Heart right ventricle (tissue), 16 donors: ENCODE data around the gene FARP2. TPM values are rescaled to one million over a fixed set of nuclear protein-coding genes. Genes with fewer than 3 reads are reported as not detected.
"Not testable (repeated sequence)": the region's sequence is repeated elsewhere in the genome, so short reads cannot be mapped to it uniquely, and the experiment has no call there.

Experiments used
- ATAC-seq, 8 donors: fragments of 200-7000 bp; cut with Tn5 transposase; one replicate each; pipeline ENCODE4 v1.9.1; 2020; ENCODE audit warnings: mild to moderate bottlenecking in 8 of 8, moderate library complexity in 8 of 8, moderate number of reproducible peaks in 1 of 8
- DNase-seq, 2 donors: peaks; one replicate each; pipeline ENCODE4 v3.0.0-alpha.2; 2020
- H3K27ac ChIP-seq, 10 donors: fragments of 200-600 bp; sonication (generic) in 2 of 10; one replicate each; pipeline versions ENCODE4 v1.5.0 to v1.8.0; 2020 to 2022; ENCODE audit warnings: mild to moderate bottlenecking in 3 of 10
- H3K27me3 ChIP-seq, 7 donors: fragments of 200-600 bp; one replicate each; pipeline ENCODE4 v1.8.0; 2021 to 2022; ENCODE audit warnings: mild to moderate bottlenecking in 2 of 7
- H3K36me3 ChIP-seq, 9 donors: fragments of 200-600 bp; sonication (generic) in 1 of 9; one replicate each; pipeline versions ENCODE4 v1.5.0 to v1.8.0; 2020 to 2022; ENCODE audit warnings: mild to moderate bottlenecking in 2 of 9
- H3K4me1 ChIP-seq, 9 donors: fragments of 200-600 bp; sonication (generic) in 1 of 9; one replicate each; pipeline versions ENCODE4 v1.5.0 to v1.8.0; 2020 to 2022; ENCODE audit warnings: mild to moderate bottlenecking in 4 of 9
- H3K4me3 ChIP-seq, 10 donors: fragments of 200-600 bp; sonication (generic) in 2 of 10; one replicate each; pipeline versions ENCODE4 v1.5.0 to v1.8.0; 2020 to 2022; ENCODE audit warnings: mild to moderate bottlenecking in 7 of 10, moderate library complexity in 2 of 10
- H3K9me3 ChIP-seq, 11 donors: fragments of 200-600 bp in 10 of 11; sonication (generic) in 2 of 11; one replicate each; pipeline versions ENCODE4 v1.5.0 to v1.8.0; 2013 to 2022; ENCODE audit warnings: mild to moderate bottlenecking in 2 of 11, control low read depth in 1 of 11, moderate library complexity in 1 of 11
- CTCF ChIP-seq, 9 donors: fragments of 200-600 bp; sonication (generic) in 2 of 9; IDR thresholded peaks; one replicate each; pipeline versions ENCODE4 v1.5.0 to v1.8.0; 2021 to 2022; ENCODE audit warnings: antibody characterized with exemption in 9 of 9, mild to moderate bottlenecking in 5 of 9, moderate library complexity in 1 of 9
- WGBS, 2 donors: extraction: QIAGEN DNeasy Blood & Tissue Kit; methylation state at CpG; one replicate each; pipeline ENCODE4 v1.1.7; 2013; ENCODE audit warnings: inconsistent platforms in 1 of 2; 5-methylcytosine and 5-hydroxymethylcytosine counted together
- intact Hi-C, 10 donors: fragments of 100-400 bp; cut with DNase I; formaldehyde crosslinking; loops; one replicate each; pipeline versions ENCODE4 v1.11.1 to v1.14.2; 2022
- polyA plus RNA-seq, 2 donors: library from polyadenylated mRNA; stranded (reverse); fragments of 200-250 nt; gene quantifications; one replicate each; pipeline ENCODE4 v1.2.3, GENCODE V29; 2013
- total RNA-seq, 10 donors: library from RNA; stranded (reverse); fragmentation: NEBNext Ultra II Directional in 3 of 10; extraction: Animal tissue kit (Norgen Biotek cat#: 25700) in 3 of 10; gene quantifications; one replicate each; pipeline versions ENCODE4 v1.2.1 to v1.2.4, GENCODE V29; 2021 to 2023
- donor health status: Arrhythmogenic right ventricular cardiomyopathy.
- donor health status: ischemic (EF 13 %, LVEDD 7.1; RV severe dilation, severe dysfunction).
- donor health status: healthy with polysubstance abuse.
- donor health status: DM: no; HTN: yes; CAD: no.
- donor health status: DM: no; HTN: no; CAD: no.
- donor health status: ischemic (EF 25% LVEDD 6.9; RV normal size, moderate dysfunction).
- donor health status: ischemic (EF 25% LVEDD 5.7; RV mildly dilated, moderate dysfunction).
- donor health status: healthy.
- donor health status: DM: yes; HTN: yes; CAD: no.
- donor health status: Ischemic cardiomyopathy.
- donor health status: ischemic (EF 35%, LVEDD 5.7; RV mildly dilated, moderate dysfunction).
- donor health status: nonischemic (EF 11% LVEDD 7.7; RV severe dilation, severe dysfunction).
- donor health status: DM: yes; HTN: yes; CAD: no.
- donor health status: PGD.
- donor health status: ischemic (EF 29% LVEDD 5.4; RV normal size, mild dysfunction).
- donor health status: nonischemic (EF 23%, LVEDD 6.1; RV moderate dilation, normal function).

FARP2 gene
- total and polyA plus RNA-seq, 12 donors: 7.1 to 23.6 (median 19.3) TPM

- H3K36me3 ChIP-seq: peaks cover 0 to 9% (median 0%) of the 10 kb centered on the region in 9 donors
- intact Hi-C loops: no loop called here
- DNase-seq (no peak), ATAC-seq (no peak)
- H3K27ac ChIP-seq: no peak overlapping the region
- 86 to 88% methylated on average over 6 of the region's 6 CpGs for WGBS, 2 donors
- H3K4me1 ChIP-seq: peaks cover 0 to 7% (median 0%) of the 10 kb centered on the region in 9 donors
- no peaks in the 10 kb centered on the region for H3K9me3 ChIP-seq
- H3K4me3 ChIP-seq: no peak overlapping the region
- TF ChIP-seq CTCF (IDR thresholded peaks at IDR 0.05): peak in 7 of 9 donors; percentile 14 to 34 (median 28)
- H3K27me3 ChIP-seq: no peaks in the 10 kb centered on the region
Observed at GRCh38 chr2:241391892-241392665, 36.0 kb downstream of the FARP2 start.

GRCh38 chr2:241392753-241393152, 36.7 kb downstream of the FARP2 start:
- 96 to 97% methylated on average over 4 of the region's 4 CpGs for WGBS, 2 donors
- DNase-seq, H3K27ac ChIP-seq, H3K4me3 ChIP-seq, H3K36me3 ChIP-seq, H3K9me3 ChIP-seq, H3K27me3 ChIP-seq, intact Hi-C loops, H3K4me1 ChIP-seq, ATAC-seq: not testable (repeated sequence)

GRCh38 chr2:241393524-241394196, 37.6 kb downstream of the FARP2 start:
- DNase-seq: no peak
- 94 to 95% methylated on average over 3 of the region's 3 CpGs for WGBS, 2 donors
- TF ChIP-seq CTCF (IDR thresholded peaks at IDR 0.05): no peak
- Histone ChIP-seq H3K4me3 (no peak overlapping the region), H3K27me3 (no peaks in the 10 kb centered on the region), H3K36me3 (peaks cover 0 to 9% (median 0%) of the 10 kb centered on the region in 9 donors), H3K27ac (no peak overlapping the region), H3K4me1 (peaks cover 0 to 7% (median 0%) of the 10 kb centered on the region in 9 donors), H3K9me3 (no peaks in the 10 kb centered on the region)
- ATAC-seq: no peak
- intact Hi-C loops: no loop called here

- H3K27ac ChIP-seq, H3K4me3 ChIP-seq, DNase-seq, H3K4me1 ChIP-seq, intact Hi-C loops, ATAC-seq, H3K27me3 ChIP-seq, H3K9me3 ChIP-seq, H3K36me3 ChIP-seq: not testable (repeated sequence)
- WGBS, 2 donors: 98 to 99% methylated on average over 6 of the region's 6 CpGs
Observed at GRCh38 chr2:241396809-241397208, 40.7 kb downstream of the FARP2 start.

- no peak for DNase-seq
- H3K27ac ChIP-seq: no peak overlapping the region
- H3K36me3 ChIP-seq: peaks cover 0 to 26% (median 0%) of the 10 kb centered on the region in 9 donors
- TF ChIP-seq CTCF (IDR thresholded peaks at IDR 0.05): no peak
- 88 to 91% methylated on average over 10 of the region's 10 CpGs for WGBS, 2 donors
- no peak overlapping the region for H3K4me3 ChIP-seq
- no peaks in the 10 kb centered on the region for H3K4me1 ChIP-seq
- intact Hi-C loops: no loop called here
- peak in 1 of 8 donors; percentile 10 for ATAC-seq
- no peaks in the 10 kb centered on the region for H3K27me3 ChIP-seq
- no peaks in the 10 kb centered on the region for H3K9me3 ChIP-seq
Observed at GRCh38 chr2:241399941-241400922, 44.1 kb downstream of the FARP2 start.
